ENCODE data around the gene TRIO.

GRCh38 chr5:14178091-14178490, 34.9 kb downstream of the TRIO start:
- TF ChIP-seq CTCF (IDR thresholded peaks at IDR 0.05): no peak
- no peak for TF ChIP-seq POLR2A (IDR thresholded peaks at IDR 0.05)
